ENCODE data around the gene ALDOB.

ALDOB gene

DNA sequence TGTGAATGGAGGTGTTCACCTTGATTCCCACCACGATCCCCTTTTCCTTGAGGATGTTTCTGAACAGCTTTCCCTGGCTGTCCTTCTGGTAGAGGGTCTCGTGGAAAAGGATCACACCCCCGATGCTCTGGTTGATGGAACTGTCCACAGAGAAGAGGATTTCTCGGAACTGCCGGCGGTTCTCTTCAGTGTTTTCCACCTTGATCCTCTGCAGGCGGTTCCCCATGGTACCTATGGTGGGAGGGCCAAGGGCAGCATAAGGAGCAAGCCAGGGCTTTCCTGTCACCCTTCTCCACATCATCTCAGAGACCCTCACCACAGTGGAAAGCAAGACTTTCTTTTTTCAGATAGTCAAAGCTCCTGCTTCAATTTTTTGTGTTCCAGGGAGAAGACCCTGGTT is 5.8 kb downstream of the ALDOB start:
- H3K27ac ChIP-seq = no peak overlapping the region
- TF ChIP-seq ZFX (IDR thresholded peaks at IDR 0.05) = no peak
- TF ChIP-seq, protein P1, sequence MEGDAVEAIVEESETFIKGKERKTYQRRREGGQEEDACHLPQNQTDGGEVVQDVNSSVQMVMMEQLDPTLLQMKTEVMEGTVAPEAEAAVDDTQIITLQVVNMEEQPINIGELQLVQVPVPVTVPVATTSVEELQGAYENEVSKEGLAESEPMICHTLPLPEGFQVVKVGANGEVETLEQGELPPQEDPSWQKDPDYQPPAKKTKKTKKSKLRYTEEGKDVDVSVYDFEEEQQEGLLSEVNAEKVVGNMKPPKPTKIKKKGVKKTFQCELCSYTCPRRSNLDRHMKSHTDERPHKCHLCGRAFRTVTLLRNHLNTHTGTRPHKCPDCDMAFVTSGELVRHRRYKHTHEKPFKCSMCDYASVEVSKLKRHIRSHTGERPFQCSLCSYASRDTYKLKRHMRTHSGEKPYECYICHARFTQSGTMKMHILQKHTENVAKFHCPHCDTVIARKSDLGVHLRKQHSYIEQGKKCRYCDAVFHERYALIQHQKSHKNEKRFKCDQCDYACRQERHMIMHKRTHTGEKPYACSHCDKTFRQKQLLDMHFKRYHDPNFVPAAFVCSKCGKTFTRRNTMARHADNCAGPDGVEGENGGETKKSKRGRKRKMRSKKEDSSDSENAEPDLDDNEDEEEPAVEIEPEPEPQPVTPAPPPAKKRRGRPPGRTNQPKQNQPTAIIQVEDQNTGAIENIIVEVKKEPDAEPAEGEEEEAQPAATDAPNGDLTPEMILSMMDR (conservative IDR thresholded peaks at IDR 0.05) = no peak

- no peak overlapping the region for H3K27ac ChIP-seq
- TF ChIP-seq, protein P1 (conservative IDR thresholded peaks at IDR 0.05) = no peak
- no peak for TF ChIP-seq ZFX (IDR thresholded peaks at IDR 0.05)
These were observed 6.7 kb downstream of the ALDOB start for GRCh38 chr9:101428909-101429308.

DNA sequence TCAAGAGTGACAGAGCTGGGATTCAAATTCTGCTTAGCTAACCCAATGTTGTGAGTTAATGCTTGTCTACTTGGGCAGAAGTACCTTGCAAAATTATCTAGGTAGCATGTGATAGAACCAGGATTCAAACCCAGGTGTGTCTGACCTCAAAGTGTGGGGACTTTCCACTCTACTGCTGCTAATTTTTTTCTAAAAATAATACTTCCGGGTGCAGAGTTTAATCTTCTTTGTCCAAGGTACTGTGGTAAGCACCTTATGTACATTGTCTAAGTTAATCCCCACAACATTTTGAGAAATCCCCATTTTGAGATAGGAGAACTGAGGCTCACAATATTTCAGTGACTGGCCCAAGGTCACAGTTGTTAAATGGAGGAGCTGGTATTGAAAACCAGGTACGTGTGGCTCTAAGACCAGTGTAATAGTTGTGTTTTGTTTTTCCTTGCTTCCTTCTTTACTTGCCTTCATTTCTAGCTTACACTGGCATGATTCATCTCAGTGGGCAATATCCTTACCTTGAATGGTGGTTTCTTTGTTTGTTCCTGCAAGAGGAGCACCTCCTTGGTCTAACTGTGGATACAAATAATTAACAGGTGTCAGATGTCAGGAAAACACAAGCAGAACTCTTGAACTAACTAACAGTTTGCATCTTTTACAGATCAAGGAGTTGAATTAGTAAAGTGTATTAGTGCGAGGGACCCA is 7.5 kb downstream of the ALDOB start:
- H3K27ac ChIP-seq = no peak overlapping the region
- TF ChIP-seq ZFX (IDR thresholded peaks at IDR 0.05) = no peak
- TF ChIP-seq, protein P1 (conservative IDR thresholded peaks at IDR 0.05) = no peak

DNA sequence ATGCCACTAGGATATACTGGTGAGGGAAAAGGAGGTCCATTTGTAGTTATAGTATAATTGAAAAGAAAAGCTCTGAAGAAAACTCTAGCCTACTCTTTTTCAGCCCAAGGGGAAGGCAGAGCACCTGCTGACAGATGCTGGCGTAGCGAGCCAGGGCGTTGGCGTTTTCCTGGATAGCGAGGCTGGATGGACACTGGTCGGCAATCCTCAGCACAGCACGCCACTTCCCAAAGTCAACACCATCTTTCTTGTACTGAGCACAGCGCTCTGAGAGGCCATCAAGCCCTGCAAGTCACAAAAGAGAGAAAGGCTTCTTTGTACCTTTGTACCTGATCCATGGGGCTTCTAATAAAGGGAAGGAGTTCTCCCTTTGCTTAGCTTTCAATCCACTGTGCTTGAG is 8.2 kb downstream of the ALDOB start:
- H3K27ac ChIP-seq = no peak overlapping the region
- TF ChIP-seq, protein P1 (conservative IDR thresholded peaks at IDR 0.05) = no peak
- TF ChIP-seq ZFX (IDR thresholded peaks at IDR 0.05) = no peak

- H3K27ac ChIP-seq = no peak overlapping the region
- TF ChIP-seq ZFX (IDR thresholded peaks at IDR 0.05) = no peak
- TF ChIP-seq, protein P1 (conservative IDR thresholded peaks at IDR 0.05) = no peak
These were observed 13.9 kb downstream of the ALDOB start for GRCh38 chr9:101421653-101422065.

- no peak overlapping the region for H3K27ac ChIP-seq
- no peak for TF ChIP-seq ZFX (IDR thresholded peaks at IDR 0.05)
- TF ChIP-seq, protein P1 (conservative IDR thresholded peaks at IDR 0.05) = no peak
These were observed 15.7 kb downstream of the ALDOB start for GRCh38 chr9:101419863-101420262.

DNA sequence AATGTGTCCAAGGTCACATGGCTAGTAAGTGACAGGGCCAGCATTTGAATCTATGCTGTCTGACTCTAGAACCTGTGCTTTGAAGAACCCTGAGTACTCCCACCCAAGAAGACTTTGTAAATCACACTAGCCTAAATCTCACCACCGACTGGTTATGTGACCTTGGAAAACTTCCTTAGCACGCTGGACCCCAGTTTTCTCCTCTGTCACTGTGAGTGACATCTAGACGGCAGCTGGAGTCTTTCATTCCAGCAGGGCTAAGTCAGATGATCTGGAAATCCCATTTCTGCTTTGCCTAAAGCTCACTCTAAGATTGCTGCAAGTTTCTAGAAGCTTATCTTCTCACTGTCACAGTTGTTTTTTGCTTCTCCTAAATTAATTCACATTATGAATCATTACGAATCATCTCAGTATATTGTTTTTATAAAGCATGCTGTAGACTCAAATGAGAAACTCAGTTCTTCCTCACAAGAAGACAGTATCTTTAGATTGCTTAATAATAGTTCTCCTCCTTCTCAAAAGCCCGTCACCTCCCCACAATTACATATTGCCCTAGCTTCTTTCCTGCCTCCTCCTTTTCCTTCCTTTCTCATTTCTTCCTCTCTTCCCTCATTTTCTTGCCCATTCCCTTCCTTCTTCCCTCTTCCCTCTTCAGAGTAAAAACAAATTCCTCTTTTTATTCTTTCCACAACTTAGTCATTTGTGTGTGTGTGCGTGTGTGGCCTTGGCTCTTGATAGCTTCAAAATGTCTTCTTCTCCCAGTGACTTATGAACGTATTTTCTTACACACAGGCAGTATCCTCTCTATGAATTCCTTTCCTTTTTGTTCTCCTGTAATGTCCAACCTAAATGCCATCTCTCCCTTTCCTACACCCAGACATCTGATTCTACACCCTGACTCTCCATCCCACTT is 16.8 kb downstream of the ALDOB start:
- H3K27ac ChIP-seq = no peak overlapping the region
- TF ChIP-seq, protein P1 (conservative IDR thresholded peaks at IDR 0.05) = no peak
- no peak for TF ChIP-seq ZFX (IDR thresholded peaks at IDR 0.05)

All from C4-2B (cell line).